Adipose tissue (tissue), 3 donors: ENCODE results near the gene SYNGR2. TPM values are rescaled to one million over a fixed set of nuclear protein-coding genes. Genes with fewer than 3 reads are reported as not detected.

Source experiments
- H3K27ac ChIP-seq: one replicate; pipeline ENCODE4 v1.5.1; 2013; ENCODE audit warnings: low read depth, low read length
- WGBS, 3 donors: extraction: QIAGEN DNeasy Blood & Tissue Kit; methylation state at CpG; one replicate each; pipeline ENCODE4 v1.1.7; 2013; 5-methylcytosine and 5-hydroxymethylcytosine counted together
- polyA plus RNA-seq, 3 donors: library from polyadenylated mRNA; stranded (reverse); fragments of 200-250 nt; gene quantifications; one replicate each; pipeline ENCODE4 v1.2.3, GENCODE V29; 2013
- donor health status: healthy with polysubstance abuse.
- donor health status: Bipolar disorder and iron deficiency.
- donor health status: healthy.

Gene SYNGR2
- polyA plus RNA-seq, 3 donors, result 37.5 to 113 (median 90.3) TPM

DNA sequence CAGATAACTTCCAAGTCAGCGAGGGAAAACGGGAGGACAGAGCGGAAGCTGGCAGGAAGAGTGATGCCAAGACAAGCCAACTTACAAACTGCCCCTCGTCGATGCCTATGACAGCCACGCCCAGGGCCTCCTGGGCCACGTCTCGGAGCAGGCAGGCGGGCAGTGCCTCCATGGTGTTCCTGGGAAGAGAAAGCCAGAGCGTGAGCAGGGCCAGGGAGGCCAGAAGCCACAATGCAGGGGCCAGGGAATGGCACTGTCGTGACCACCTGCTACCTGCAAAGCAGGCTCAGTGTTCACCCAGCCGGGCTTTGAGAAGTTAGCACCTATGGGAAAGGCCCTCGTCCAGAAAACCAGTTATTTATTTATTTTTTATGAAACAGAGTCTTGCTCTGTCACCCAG lies 14.1 kb downstream of the SYNGR2 start:
- 37 to 97% (median 97%) methylated on average over 13 of the region's 13 CpGs for WGBS, 3 donors
- no peak overlapping the region for H3K27ac ChIP-seq

DNA sequence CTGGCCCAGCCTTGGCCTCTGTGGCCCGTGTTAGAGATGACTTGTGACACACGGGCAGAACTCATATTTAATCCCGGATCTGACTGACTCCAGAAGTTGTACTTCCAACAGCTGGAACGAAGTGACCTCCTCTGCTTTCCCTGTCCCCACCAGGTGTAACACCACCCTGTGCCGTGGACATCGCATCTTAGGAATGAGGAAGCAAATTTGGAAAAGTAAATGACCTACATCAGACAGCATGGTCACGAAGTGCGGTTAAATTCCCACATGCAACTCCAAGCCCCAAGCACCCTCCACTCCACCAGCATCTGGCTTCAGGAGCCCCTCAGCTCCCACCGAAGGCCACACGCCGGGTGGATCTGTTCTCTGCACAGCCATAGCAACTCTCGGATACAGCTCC lies 15.5 kb downstream of the SYNGR2 start:
- H3K27ac ChIP-seq, result no peak overlapping the region
- WGBS, 3 donors, result 73 to 94% (median 91%) methylated on average over 12 of the region's 12 CpGs

DNA sequence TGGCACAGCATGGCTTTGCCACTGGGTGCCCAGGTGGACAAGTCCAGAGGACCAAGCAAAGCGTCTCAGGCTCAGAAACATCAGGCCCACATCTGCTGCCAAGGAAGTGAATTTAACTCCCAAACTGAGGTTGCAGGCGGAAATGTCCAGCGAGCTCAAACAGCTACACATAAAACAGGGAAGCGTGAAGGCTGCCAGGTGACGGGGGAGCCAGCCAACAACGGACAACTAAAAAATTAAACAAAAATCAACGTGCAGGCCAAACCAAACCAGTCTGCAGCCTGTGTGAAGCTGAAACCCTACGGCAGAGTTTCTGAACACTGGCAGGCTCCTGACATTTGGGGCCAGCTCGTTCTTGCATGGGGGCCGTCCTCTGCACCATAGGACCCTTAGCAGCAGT lies 16.0 kb downstream of the SYNGR2 start:
- no peak overlapping the region for H3K27ac ChIP-seq
- WGBS, 3 donors, result 28 to 84% (median 77%) methylated on average over 10 of the region's 10 CpGs

DNA sequence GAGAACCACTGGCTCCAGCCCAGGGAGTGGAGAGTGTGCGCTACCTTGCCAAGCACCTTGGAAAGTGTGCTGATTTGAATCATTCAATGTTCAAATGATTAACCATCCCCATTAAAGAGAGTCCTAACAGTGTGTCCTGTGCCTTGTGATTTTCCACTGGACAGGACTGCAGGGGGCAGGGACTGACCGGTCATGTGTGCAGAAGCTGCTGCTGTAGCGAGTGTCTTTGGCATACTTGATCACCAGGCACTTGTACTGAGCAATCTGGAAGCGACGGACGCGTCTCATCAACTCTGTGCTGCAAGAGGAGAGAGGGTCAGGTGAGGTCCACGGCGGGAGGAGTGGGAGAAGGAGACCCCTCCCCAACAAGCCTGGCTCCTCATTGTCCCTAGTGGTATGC lies 16.5 kb downstream of the SYNGR2 start:
- 45 to 84% (median 77%) methylated on average over 9 of the region's 9 CpGs for WGBS, 3 donors
- no peak overlapping the region for H3K27ac ChIP-seq

DNA sequence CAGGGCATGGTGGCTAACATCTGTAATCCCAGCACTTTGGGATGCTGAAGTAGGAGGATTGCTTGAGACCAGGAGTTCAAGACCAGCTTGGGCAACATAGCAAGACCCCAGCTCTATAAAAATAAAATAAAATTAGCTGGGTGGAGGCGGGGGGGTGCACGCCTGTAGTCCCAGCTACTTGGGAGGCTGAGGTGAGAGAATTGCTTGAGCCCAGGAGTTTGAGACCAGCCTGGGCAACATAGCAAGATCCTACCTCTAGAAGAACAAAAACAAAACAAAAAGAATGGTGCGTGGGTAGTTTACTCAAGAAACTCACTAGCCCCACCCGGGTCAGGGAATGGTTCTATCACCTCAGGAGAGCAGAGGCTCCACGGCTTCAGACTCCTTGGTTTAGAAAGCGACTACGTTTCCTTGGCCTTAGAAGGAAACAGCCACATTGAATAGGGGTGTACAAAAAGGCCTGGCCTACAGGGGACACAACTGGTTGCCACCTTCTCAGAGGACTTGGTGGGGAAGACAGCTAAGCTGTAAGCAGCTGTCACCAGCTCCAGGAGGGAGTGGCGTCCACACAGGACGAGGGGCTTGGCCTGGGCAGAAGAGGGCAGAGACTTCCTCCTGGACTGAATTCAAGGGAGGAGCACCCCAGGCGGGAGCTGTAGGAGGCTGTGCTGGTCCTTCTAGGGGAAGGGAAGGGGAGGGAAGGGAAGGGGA lies 17.8 kb downstream of the SYNGR2 start:
- H3K27ac ChIP-seq, result no peak overlapping the region
- 56 to 72% (median 57%) methylated on average over 9 to 10 of the region's 10 CpGs for WGBS, 3 donors

DNA sequence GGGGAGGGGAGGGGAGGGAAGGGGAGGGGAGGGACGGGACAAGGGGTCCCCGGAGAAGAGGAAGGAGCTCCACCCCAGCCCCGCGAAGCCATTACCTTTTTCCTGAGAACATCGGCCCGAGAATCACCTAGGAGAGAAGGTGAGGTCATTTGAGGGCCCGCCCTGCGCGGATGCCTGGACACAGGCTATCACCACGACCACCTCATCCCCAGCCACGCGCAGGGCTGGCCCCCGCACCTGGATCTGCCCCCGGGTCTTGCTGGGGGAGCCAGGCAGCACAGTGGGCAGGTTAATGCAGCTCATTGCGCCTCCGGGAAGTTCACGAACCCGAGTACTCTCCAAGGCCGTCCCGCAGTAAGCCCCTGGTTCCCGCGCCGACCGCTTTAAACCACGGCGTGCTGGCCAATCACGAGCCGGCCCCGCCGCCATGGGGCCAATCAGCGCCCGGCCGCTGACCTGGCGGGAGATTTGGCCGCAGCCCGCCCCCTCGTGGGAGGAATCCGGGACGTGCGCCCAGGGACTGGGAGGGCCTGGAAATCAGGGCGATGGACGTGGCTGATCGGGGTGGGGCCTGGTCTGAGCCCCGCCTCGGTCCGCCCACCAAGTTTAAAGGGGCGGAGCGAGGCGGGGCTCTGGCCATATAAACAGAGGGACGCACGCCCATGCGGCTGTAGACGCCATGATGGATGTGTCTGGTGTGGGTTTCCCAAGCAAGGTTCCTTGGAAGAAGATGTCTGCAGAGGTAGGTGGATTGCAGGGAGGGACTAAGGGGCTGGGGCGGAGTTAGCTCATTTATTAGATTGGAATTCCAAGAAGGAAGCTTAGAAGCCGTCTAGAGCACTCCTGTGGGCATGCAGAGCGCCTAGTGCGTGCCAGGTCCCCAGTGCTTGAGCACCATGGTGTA lies 18.6 kb downstream of the SYNGR2 start, which contains the start of the genes AFMID and TK1:
Gene AFMID (plus strand): TSS at position 671 of the 904 bp plus-strand sequence. CDS start 9 bp downstream, at position 680.
Gene TK1 (minus strand): TSS at position 361 of the 904 bp plus-strand sequence. CDS start 58 bp downstream, at position 303.
- WGBS, 3 donors, result 3 to 5% (median 4%) methylated on average over 52 to 57 of the region's 57 CpGs
- H3K27ac ChIP-seq, result no peak within 1 kb of the TSS

DNA sequence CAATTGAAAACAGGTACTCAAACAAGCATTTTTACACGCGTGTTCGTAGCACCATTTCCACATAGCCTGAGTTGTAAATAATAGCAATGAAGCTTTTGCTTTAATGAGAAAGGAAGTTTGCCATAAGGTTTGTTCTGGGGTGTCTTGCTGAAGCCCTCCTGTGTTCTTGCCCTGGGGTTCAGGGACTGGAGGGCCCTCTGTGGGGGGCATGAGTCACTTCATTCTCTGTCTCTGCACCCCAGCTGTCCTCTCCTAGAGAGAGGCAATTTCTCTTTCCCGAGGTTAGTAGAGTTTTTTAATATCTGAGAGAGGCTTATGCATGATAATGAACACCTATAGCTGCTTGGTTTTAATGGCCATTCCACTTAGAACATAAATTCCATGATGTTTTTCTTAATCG lies 28.3 kb downstream of the SYNGR2 start:
- WGBS, 3 donors, result 71 to 85% (median 76%) methylated on average over 5 of the region's 5 CpGs
- no peak overlapping the region for H3K27ac ChIP-seq

DNA sequence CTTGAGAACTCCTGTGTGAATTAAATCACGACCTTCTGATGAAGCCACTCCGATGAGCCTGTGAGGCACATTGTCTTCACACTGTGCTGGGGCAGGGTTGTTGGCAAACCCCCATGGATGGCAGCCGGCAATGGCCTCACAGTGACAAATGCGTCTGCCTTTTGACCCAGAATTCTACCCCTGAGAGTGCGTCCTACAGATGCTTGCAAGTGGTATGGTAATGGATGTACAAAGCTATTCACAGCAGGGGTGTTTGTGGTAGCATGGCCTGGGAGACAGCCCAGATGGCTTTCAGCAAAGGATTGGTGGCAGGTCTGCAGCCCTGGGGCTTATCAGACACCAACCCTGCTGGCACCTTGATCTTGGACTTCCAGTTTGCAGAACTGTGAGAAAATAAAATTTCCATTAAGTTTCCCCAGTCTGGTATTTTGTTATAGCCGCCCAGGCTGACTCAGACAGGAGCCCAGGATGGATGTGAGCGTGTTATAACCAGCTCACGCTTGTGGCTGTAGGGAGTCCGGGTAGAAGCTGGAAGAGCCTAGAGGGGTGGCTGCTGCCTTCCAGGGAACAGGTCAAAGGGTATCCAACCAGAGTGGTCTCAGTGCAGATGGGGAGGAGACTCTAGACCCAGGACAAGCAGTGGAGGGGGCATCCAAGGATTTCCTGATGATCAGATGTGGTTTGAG lies 28.9 kb downstream of the SYNGR2 start:
- no peak overlapping the region for H3K27ac ChIP-seq
- WGBS, 3 donors, result 51 to 83% (median 82%) methylated on average over 9 of the region's 9 CpGs

DNA sequence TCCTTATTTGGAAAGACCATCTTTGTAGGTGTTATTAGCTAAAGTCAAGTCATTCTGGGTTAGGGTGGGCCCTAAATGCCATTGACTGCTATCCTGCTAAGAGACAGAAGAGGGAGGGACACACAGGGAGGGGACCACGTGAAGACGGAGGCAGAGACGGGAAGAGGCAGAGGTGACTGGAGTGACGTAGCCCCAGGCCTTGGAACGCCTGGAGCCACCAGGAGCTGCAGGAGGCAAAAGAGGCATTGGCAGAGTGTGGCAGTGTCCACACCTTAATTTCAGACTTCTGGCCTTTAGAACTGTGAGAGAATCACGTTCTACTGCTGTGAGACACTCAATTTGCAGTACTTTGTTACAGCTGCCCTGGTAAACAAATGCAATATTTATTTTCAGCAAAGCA lies 32.1 kb downstream of the SYNGR2 start:
- 85 to 95% (median 93%) methylated on average over 6 of the region's 6 CpGs for WGBS, 3 donors
- no peak overlapping the region for H3K27ac ChIP-seq

DNA sequence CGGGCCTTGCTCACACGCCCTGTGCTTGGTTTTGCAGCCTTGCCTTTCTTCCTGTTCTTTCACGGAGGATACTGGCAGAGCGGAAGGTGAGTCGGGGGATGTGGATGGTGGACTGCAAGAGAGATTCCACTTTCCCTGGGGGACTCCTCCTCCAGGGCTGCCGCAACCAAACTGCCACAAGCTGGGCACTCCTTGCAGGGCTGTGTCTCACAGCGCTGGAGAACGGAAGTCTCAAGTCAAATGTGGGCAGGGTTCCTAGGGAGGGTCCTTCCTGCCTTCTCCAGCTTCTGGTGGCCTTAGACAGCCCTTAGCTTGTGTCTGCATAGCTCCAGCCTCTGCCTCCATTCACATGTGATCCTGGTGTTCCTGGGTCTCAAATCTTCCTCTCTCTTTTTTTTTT lies 34.3 kb downstream of the SYNGR2 start:
- 80 to 92% (median 88%) methylated on average over 8 of the region's 8 CpGs for WGBS, 3 donors
- no peak overlapping the region for H3K27ac ChIP-seq

DNA sequence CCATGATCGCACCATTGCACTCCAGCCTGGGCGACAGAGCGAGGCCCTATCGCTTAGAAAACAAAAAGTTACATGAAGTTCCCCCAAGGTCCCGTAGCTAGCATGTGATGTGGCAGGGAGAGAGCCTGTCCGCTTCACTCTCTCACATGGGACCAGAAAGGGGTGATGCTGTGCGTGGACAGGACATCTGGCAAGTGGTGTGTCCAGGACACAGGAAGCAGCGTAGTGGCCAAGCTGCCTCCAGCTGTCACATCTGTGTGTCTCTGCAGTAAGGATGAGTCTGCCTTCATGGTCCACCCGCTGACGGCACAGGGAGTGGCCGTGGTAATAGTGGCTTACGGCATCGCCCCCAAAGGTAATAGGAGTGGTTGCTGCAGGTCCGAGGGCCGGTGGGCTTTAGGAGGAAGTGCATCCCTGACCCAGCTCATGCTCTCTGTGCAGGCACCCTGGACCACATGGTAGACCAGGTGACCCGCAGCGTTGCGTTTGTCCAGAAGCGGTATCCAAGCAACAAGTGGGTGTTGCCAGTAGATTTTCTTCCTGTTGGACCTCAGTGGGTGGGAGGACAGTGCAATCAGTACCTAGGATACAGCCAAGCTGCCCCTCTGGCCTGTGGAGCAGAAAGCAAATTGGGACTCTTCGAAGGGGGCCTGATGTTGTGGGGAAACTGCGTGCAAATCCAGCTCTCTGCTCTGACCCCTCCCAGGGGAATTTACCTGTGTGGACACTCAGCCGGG lies 36.2 kb downstream of the SYNGR2 start:
- H3K27ac ChIP-seq, result no peak overlapping the region
- 90 to 93% (median 93%) methylated on average over 22 of the region's 22 CpGs for WGBS, 3 donors

DNA sequence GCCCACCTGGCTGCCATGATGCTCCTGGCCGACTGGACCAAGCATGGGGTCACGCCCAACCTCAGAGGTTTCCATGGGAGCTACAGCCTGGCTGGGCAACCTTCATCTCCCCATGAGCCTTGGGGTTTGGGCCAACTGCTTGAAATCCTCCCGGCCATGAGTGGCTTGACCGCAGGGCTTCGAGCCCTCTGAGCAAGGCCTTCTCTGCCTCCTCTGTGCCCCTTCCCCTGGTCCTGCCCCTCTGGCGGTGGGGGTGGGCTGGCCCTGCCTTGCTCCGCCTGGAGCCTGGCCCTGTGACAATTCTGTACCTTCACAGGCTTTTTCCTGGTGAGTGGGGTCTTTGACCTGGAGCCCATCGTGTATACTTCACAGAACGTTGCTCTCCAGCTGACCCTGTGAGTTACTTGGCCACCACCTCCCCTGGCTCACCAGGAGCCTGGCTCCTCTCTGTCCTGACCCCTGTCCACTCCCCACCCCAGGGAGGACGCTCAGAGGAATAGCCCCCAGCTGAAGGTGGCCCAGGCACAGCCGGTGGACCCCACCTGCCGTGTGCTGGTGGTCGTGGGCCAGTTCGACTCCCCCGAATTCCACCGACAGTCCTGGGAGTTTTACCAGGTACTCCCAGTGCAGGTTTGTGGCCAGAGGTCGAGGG lies 36.9 kb downstream of the SYNGR2 start:
- WGBS, 3 donors, result 87 to 91% (median 88%) methylated on average over 16 to 17 of the region's 17 CpGs
- H3K27ac ChIP-seq, result no peak overlapping the region

DNA sequence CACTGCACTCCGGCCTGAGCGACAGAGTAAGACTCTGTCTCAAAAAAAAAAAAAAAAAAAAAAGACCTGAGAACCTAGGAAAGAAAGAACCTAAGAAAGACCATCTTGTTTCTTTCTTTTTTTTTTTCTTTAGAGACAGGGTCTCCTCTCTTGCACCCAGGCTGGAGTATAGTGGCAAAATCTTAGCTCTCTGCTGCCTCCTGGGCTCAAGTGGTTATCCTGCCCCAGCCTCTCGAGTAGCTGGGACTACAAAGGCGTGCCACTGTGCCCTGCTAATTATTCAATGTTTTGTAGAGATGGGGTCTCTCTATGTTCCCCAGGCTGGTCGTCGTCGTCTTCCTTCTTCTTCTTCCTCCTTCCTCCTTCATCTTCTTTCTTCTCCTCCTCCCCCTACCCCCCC lies 37.9 kb downstream of the SYNGR2 start:
- WGBS, 3 donors, result 66 to 72% (median 71%) methylated on average over 7 of the region's 7 CpGs
- no peak overlapping the region for H3K27ac ChIP-seq

DNA sequence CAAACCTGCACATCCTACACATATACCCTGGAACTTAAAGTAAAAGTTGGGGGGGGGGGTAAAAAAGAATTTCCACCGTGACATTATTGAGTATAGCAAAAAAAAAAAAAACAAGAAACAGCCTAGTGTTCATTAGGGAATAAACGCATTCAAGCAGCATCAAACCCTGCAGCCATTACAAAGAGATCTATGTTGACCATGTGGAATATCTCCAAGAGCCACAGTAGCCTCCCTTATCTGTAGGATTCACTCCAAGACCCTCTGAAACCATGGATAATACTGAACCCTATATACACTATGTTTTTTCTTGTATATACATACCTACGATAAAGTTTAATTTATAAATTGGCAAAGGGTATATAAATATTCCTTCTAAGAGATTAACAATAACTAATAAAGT lies 40.1 kb downstream of the SYNGR2 start:
- 73 to 81% (median 75%) methylated on average over 3 of the region's 3 CpGs for WGBS, 3 donors
- no peak overlapping the region for H3K27ac ChIP-seq

DNA sequence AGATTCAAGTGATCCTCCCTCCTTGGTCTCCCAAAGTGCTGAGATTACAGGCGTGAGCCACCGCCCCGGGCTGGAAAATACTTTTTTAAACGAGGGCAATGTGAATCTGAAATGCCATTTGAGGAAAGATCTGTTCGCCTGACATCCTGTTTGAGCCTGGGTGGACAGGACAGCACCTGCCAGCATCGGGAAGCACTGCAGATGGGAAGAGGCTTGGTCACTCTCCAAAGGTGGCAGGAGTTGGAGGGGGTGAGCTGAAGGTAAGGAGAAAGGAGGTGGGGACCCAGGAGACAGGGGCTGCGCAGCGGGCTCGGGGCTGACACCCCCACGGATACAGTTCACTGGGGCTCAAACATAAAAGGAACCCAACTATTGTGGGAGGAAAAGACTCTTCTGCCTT lies 41.7 kb downstream of the SYNGR2 start:
- WGBS, 3 donors, result 78 to 83% (median 79%) methylated on average over 10 of the region's 10 CpGs
- no peak overlapping the region for H3K27ac ChIP-seq

DNA sequence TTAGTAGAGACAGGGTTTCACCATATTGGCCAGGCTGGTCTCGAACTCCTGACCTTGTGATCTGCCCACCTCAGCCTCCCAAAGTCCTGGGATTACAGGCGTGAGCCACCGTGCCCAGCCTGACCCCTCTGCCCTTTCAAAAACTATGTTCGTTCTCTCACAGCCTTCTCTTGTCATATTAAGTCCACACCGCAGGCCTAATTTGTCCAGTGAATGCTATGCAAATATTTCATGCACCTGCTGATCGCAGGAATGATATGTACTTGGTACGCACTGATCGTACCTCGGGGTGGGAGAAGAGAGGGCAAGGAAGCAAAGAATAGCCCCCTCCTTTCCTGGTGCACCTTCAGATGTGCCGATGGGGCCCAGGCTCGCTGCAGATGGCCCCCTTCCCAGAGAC lies 42.7 kb downstream of the SYNGR2 start:
- H3K27ac ChIP-seq, result no peak overlapping the region
- WGBS, 3 donors, result 52 to 82% (median 75%) methylated on average over 11 of the region's 11 CpGs

DNA sequence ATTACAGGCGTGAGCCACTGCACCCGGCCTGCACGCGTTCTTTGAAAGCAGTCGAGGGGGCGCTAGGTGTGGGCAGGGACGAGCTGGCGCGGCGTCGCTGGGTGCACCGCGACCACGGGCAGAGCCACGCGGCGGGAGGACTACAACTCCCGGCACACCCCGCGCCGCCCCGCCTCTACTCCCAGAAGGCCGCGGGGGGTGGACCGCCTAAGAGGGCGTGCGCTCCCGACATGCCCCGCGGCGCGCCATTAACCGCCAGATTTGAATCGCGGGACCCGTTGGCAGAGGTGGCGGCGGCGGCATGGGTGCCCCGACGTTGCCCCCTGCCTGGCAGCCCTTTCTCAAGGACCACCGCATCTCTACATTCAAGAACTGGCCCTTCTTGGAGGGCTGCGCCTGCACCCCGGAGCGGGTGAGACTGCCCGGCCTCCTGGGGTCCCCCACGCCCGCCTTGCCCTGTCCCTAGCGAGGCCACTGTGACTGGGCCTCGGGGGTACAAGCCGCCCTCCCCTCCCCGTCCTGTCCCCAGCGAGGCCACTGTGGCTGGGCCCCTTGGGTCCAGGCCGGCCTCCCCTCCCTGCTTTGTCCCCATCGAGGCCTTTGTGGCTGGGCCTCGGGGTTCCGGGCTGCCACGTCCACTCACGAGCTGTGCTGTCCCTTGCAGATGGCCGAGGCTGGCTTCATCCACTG lies 45.8 kb downstream of the SYNGR2 start, which contains the start of gene BIRC5:
Gene BIRC5 (plus strand): TSS at position 238 of the 690 bp plus-strand sequence. CDS start 64 bp downstream, at position 302.
- WGBS, 3 donors, result 0 to 2% (median 1%) methylated on average over 47 to 60 of the region's 60 CpGs
- no peak within 1 kb of the TSS for H3K27ac ChIP-seq
